ENCODE measurements around the gene PHF21A.

The PHF21A gene

DNA sequence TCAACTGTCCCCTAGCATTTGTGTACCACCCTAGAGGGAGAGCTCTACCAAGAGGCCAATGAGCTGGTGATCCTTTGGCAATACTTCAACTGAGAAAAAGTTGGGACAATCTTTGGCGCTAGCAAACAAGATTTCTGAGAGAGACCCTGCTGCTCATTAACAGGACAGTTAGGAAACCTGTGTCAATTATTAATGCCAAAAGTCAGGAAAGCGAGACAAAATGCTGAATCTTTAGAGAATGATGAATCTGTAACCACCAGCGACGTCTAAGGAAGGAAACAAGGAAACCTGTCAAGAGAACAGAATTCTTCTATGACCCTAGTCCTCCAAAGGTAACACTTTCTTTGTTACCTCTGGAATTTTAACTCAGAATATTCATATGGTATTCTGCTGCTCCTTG, 178.9 kb downstream of the PHF21A start:
- TF ChIP-seq CTCF (IDR thresholded peaks at IDR 0.05; ENCODE audit: borderline replicate concordance, insufficient read depth, low read depth, low read length): no peak
- H3K4me3 ChIP-seq (ENCODE audit: low read depth, low read length): no peak overlapping the region

DNA sequence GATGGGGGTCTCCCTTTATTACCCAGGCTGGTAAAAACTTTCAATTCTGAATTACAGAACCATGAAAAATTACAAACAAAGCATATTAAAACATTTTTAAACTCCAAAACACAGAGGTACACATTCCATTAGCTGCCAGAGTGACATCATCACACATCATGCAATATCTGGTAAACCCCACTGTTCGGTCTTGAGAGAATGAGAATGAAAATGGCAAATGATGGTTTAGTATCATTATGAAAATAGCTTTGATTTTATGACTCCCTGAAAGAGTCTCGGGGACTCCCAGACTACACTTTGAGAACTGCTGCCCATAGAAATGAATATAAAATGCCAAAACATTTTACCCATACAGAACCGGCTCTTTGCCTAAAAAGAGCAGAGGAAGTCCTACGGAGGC, 180.0 kb downstream of the PHF21A start:
- H3K4me3 ChIP-seq (ENCODE audit: low read depth, low read length): no peak overlapping the region
- no peak for TF ChIP-seq CTCF (IDR thresholded peaks at IDR 0.05; ENCODE audit: borderline replicate concordance, insufficient read depth, low read depth, low read length)

DNA sequence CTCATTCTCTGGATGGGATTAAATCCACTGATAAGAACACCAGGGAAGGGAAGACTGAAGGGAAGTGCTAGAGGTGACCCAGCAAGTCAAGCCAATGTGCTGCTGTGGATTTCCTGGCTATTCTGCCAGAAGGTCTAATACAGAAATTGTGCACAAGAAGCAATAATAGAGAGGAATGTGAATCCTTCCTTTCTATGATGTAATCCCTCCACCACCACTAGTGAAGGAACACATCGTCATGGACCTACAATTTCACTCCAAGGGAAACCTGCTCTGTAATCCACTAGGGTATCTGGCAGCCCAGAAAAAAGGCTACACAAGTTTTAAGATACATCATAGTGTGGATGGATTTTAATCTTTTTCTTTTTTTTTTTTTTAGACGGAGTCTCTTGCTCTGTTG, 181.4 kb downstream of the PHF21A start:
- H3K4me3 ChIP-seq (ENCODE audit: low read depth, low read length): no peak overlapping the region
- no peak for TF ChIP-seq CTCF (IDR thresholded peaks at IDR 0.05; ENCODE audit: borderline replicate concordance, insufficient read depth, low read depth, low read length)

DNA sequence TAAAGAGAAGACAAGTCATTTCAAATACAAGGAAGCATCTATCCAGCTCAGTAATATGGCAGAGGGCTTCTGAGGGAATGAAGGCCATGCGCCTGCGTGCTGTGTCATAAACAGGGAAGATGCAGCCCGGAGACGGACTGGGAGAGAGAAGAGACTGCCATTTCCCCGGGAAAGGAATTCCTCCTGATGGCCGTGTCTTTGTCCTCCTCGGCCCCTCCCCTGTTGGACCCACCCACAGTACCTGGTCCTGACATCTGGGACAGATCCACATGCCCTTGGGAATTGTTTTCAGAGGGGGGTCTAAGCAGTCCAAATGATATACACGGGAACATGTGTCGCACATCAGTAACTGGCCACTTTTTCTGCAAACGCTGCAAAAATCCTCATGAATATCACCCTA, 183.3 kb downstream of the PHF21A start:
- no peak overlapping the region for H3K4me3 ChIP-seq (ENCODE audit: low read depth, low read length)
- TF ChIP-seq CTCF (IDR thresholded peaks at IDR 0.05; ENCODE audit: borderline replicate concordance, insufficient read depth, low read depth, low read length): no peak

- TF ChIP-seq CTCF (IDR thresholded peaks at IDR 0.05; ENCODE audit: borderline replicate concordance, insufficient read depth, low read depth, low read length): no peak
- no peak overlapping the region for H3K4me3 ChIP-seq (ENCODE audit: low read depth, low read length)
Measured at GRCh38 chr11:45936511-45937054, 184.7 kb downstream of the PHF21A start.

DNA sequence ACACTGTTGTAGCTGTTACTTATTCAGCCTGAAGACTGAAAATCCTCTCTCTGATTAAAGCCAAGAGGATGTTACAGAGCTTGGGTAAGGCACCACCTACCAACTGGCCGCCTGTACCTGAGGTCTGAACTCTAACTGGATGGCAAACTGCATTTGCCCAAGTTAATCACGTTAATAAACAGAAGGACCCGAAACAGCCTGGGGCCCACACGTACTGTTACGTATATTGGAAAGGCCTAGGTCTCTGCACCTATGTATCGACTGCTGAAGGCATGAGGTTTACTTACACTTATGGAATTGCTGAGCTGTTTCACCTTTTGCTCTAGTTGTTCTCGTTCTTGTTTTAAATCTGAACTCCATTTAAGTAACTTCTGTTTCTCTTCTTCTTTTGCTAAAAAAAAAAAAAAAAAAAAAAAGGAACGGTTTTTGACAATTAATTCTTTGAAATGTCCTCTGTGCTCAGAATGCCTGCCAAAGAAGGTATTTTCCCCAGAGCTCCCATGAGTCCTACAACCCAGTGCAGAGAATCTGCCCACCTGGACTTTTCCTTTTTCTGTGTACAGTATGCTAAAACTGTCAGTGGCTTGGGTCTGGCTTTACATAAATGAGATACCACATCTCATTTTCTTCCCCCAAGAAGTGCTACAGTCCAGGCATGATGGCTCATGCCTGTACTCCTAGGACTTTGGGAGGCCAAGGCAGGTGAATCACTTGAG, 185.7 kb downstream of the PHF21A start:
- H3K4me3 ChIP-seq (ENCODE audit: low read depth, low read length): no peak overlapping the region
- TF ChIP-seq CTCF (IDR thresholded peaks at IDR 0.05; ENCODE audit: borderline replicate concordance, insufficient read depth, low read depth, low read length): no peak

All from GM12875 (cell line).